MCF 10A (cell line): Measurements from ENCODE around the gene OR11A1. TPM values are rescaled to one million over a fixed set of nuclear protein-coding genes. Genes with fewer than 3 reads are reported as not detected.

Source experiments
- BruUV-seq: library from RNA; stranded (reverse); fragments of 400-500 nt; replicated peaks from 2 replicates; lab custom pipeline; 2021; lab: Mats Ljungman, UMichigan
- CTCF ChIA-PET: fragments of 300-600 bp; sonication (Branson Sonifier 250); formaldehyde crosslinking; extraction: SDS; loops from one replicate; lab custom pipeline; 2021; ENCODE audit warnings: antibody characterized with exemption, inconsistent platforms; lab: Yijun Ruan, JAX
- POLR2A ChIA-PET: fragments of 300-600, 350-650 bp; sonication (Branson Sonifier 250); formaldehyde crosslinking; extraction: SDS; loops from one replicate; lab custom pipeline; 2020; ENCODE audit warnings: antibody characterized with exemption, inconsistent platforms; lab: Yijun Ruan, JAX
- DNase-seq: peaks from one replicate; pipeline ENCODE4 v3.0.0-alpha.2; 2018; ENCODE audit not compliant: unreplicated experiment
- H3K27ac Mint-ChIP-seq: one replicate; pipeline ENCODE4 v1.8.0; 2022; ENCODE audit warnings: mild to moderate bottlenecking, low read depth, mixed read lengths; ENCODE audit not compliant: unreplicated experiment
- H3K27me3 Mint-ChIP-seq: one replicate; pipeline ENCODE4 v1.8.0; 2022; ENCODE audit warnings: mixed read lengths; ENCODE audit not compliant: insufficient read depth, unreplicated experiment
- H3K36me3 Mint-ChIP-seq: one replicate; pipeline ENCODE4 v1.8.0; 2022; ENCODE audit warnings: mild to moderate bottlenecking, moderate library complexity, mixed read lengths; ENCODE audit not compliant: insufficient read depth, unreplicated experiment
- H3K4me1 Mint-ChIP-seq: one replicate; pipeline ENCODE4 v1.8.0; 2022; ENCODE audit warnings: mixed read lengths; ENCODE audit not compliant: insufficient read depth, unreplicated experiment
- H3K4me3 Mint-ChIP-seq: one replicate; pipeline ENCODE4 v1.8.0; 2022; ENCODE audit warnings: mild to moderate bottlenecking, moderate library complexity, mixed read lengths; ENCODE audit not compliant: unreplicated experiment
- H3K9me3 Mint-ChIP-seq: one replicate; pipeline ENCODE4 v1.8.0; 2022; ENCODE audit warnings: mixed read lengths; ENCODE audit not compliant: unreplicated experiment
- CTCF ChIP-seq: fragments of 200-600 bp; IDR thresholded peaks from one replicate; pipeline ENCODE4 v1.8.0; 2022; ENCODE audit warnings: antibody characterized with exemption, mild to moderate bottlenecking; ENCODE audit not compliant: unreplicated experiment
- intact Hi-C: fragments of 100-400 bp; cut with micrococcal nuclease; formaldehyde crosslinking; loops from 2 replicates; pipeline ENCODE4 v1.14.1; 2022
- total RNA-seq: library from RNA; stranded (reverse); gene quantifications from 2 replicates; pipeline ENCODE4 v1.2.3, GENCODE V29; 2022

OR11A1 gene
- total RNA-seq, 1 experiment from 2014 or later, result not detected

- intact Hi-C loops, result loop anchor here (1.0 kb wide), 1 partner anchor 213 kb away; no protein-coding TSS in a partner anchor
- ChIA-PET CTCF (interaction anchor here (0.6 to 1.0 kb wide), 7 partner anchors 11 to 812 kb away, joined by 3 to 4 read pairs (median 3); no protein-coding TSS in a partner anchor), POLR2A (interaction anchor here (1.0 kb wide), 1 partner anchor 208 kb away, joined by 3 read pairs; the partner anchor contains the start of gene OR2H2)
- Mint-ChIP-seq H3K36me3 (no peaks in the 10 kb centered on the region), H3K27ac (no peak overlapping the region), H3K4me1 (no peaks in the 10 kb centered on the region), H3K27me3 (peaks cover 49% of the 10 kb centered on the region), H3K4me3 (no peak overlapping the region), H3K9me3 (no peaks in the 10 kb centered on the region)
- peak; percentile 19 for DNase-seq
- no peak for TF ChIP-seq CTCF
- no TSS peak for BruUV-seq
Measured at GRCh38 chr6:29376003-29376402, 80.9 kb downstream of the OR11A1 start.

Other genes with a start within 250 kb of the OR11A1 start
- not detected in 2 replicates for gene OR14J1, start 155.4 kb downstream of the OR11A1 start, total RNA-seq
- gene OR5V1, start 88.2 kb downstream of the OR11A1 start, total RNA-seq, result not detected in 2 replicates
- gene OR12D3, start 81.8 kb downstream of the OR11A1 start, total RNA-seq, result not detected in 2 replicates
- gene OR12D2, start 61.4 kb downstream of the OR11A1 start, total RNA-seq, result not detected in 2 replicates
- gene OR12D1, start 42.1 kb downstream of the OR11A1 start, total RNA-seq, result not detected in 2 replicates
- gene OR10C1, start 17.8 kb downstream of the OR11A1 start, total RNA-seq, result not detected in 2 replicates
- not detected in 2 replicates for gene OR2H1, start 84 bp upstream of the OR11A1 start, total RNA-seq
- not detected in 2 replicates for gene MAS1L, start 30.9 kb upstream of the OR11A1 start, total RNA-seq
- gene UBD, start 102.7 kb upstream of the OR11A1 start, total RNA-seq, result not detected in 2 replicates
- not detected in 2 replicates for gene OR2H2, start 128.1 kb upstream of the OR11A1 start, total RNA-seq
- 38.8 and 43.9 TPM in 2 replicates for gene GABBR1, start 176.1 kb upstream of the OR11A1 start, total RNA-seq
- not detected in 2 replicates for gene MOG, start 200.0 kb upstream of the OR11A1 start, total RNA-seq
- gene ZFP57, start 224.1 kb upstream of the OR11A1 start, total RNA-seq, result 0.23 TPM in 1 of 2 replicates, not detected in the other